Suprapubic skin (tissue), 3 donors: ENCODE data around the gene ZNF723.

Experiments used
- EP300 ChIP-seq: sonication (generic); formaldehyde crosslinking; IDR thresholded peaks from one replicate; pipeline ENCODE4 v1.6.1; 2017; ENCODE audit warnings: antibody characterized with exemption
- TF ChIP-seq, protein P1 (sequence below), 2 donors: fragments of 200-600 bp in 1 of 2; fragments of 450-650 bp in 1 of 2; sonication (generic) in 1 of 2; IDR thresholded peaks; one replicate each; pipeline ENCODE4 v1.5.1; 2016 to 2019; ENCODE audit warnings: antibody characterized with exemption in 2 of 2, mild to moderate bottlenecking in 1 of 2, moderate library complexity in 1 of 2

DNA sequence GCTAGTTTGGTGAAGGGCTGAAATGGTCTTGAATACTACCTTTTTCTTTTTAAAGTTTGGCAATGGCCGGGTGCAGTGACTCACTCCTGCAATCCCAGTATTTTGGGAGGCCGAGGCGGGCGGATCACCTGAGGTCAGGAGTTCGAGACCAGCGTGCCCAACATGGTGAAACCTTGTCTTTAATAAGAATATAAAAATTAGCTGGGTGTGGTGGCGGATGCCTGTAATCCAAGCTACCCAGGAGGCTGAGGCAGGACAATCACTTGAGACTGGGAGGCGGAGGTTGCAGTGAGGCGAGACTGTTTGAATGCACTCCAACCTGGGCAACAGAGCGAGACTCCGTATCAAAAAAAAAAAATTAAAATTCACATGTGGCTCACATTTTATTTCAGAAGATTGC lies 880 bp upstream of the ZNF723 start:
- TF ChIP-seq, protein P1, sequence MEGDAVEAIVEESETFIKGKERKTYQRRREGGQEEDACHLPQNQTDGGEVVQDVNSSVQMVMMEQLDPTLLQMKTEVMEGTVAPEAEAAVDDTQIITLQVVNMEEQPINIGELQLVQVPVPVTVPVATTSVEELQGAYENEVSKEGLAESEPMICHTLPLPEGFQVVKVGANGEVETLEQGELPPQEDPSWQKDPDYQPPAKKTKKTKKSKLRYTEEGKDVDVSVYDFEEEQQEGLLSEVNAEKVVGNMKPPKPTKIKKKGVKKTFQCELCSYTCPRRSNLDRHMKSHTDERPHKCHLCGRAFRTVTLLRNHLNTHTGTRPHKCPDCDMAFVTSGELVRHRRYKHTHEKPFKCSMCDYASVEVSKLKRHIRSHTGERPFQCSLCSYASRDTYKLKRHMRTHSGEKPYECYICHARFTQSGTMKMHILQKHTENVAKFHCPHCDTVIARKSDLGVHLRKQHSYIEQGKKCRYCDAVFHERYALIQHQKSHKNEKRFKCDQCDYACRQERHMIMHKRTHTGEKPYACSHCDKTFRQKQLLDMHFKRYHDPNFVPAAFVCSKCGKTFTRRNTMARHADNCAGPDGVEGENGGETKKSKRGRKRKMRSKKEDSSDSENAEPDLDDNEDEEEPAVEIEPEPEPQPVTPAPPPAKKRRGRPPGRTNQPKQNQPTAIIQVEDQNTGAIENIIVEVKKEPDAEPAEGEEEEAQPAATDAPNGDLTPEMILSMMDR (IDR thresholded peaks at IDR 0.05), result no peak
- no peak for TF ChIP-seq EP300
